IMR-90 (cell line): Measurements from ENCODE around the gene RBFOX2. TPM values are rescaled to one million over a fixed set of nuclear protein-coding genes. Genes with fewer than 3 reads are reported as not detected.

Source experiments
- ATAC-seq: fragments of 200-7000 bp; cut with Tn5 transposase; 2 replicates; pipeline ENCODE4 v1.9.1; 2020; ENCODE audit warnings: low read depth, mild to moderate bottlenecking, moderate library complexity
- BruUV-seq: library from RNA; stranded (reverse); fragments of 400-500 nt; replicated peaks from 2 replicates; lab custom pipeline; 2021; lab: Mats Ljungman, UMichigan
- CTCF ChIA-PET: fragments of 300-600 bp; formaldehyde crosslinking; extraction: SDS; loops from one replicate; lab custom pipeline; 2021; ENCODE audit warnings: antibody characterized with exemption; lab: Yijun Ruan, JAX
- POLR2A ChIA-PET: fragments of 300-600 bp; sonication (Branson Sonifier 250); formaldehyde crosslinking; loops from one replicate; lab custom pipeline; 2022; ENCODE audit warnings: antibody characterized with exemption; ENCODE audit not compliant: unreplicated experiment; lab: Charles Lee
- DNase-seq: peaks from one replicate; pipeline ENCODE4 v3.0.0; 2013
- H2AFZ ChIP-seq: replicated peaks from 2 replicates; pipeline ENCODE3; 2013; ENCODE audit warnings: low read length, mild to moderate bottlenecking; ENCODE audit not compliant: poor library complexity
- H2AK5ac ChIP-seq: 2 replicates; pipeline ENCODE4 v1.6.1; 2013; ENCODE audit warnings: low read depth, low read length, inconsistent platforms
- H2AK9ac ChIP-seq: replicated peaks from 2 replicates; pipeline ENCODE3; 2013; ENCODE audit warnings: mild to moderate bottlenecking, low read depth, low read length, moderate library complexity; ENCODE audit not compliant: poor library complexity
- H2BK120ac ChIP-seq: 2 replicates; pipeline ENCODE4 v1.6.1; 2013; ENCODE audit warnings: low read depth, low read length, inconsistent platforms
- H2BK15ac ChIP-seq: 3 replicates; pipeline ENCODE4 v1.6.1; 2013; ENCODE audit warnings: low read depth, low read length, inconsistent platforms
- H2BK20ac ChIP-seq: 2 replicates; pipeline ENCODE4 v1.6.1; 2013; ENCODE audit warnings: low read depth, mild to moderate bottlenecking, inconsistent platforms, low read length, moderate library complexity
- H2BK5ac ChIP-seq: 2 replicates; pipeline ENCODE4 v1.6.1; 2013; ENCODE audit warnings: mild to moderate bottlenecking, low read depth, low read length, inconsistent platforms; ENCODE audit not compliant: poor library complexity, severe bottlenecking
- H3K14ac ChIP-seq: replicated peaks from 2 replicates; pipeline ENCODE4 v1.6.1; 2013; ENCODE audit warnings: low read depth, low read length, inconsistent platforms
- H3K18ac ChIP-seq: 2 replicates; pipeline ENCODE4 v1.6.1; 2013; ENCODE audit warnings: low read depth, low read length, control low read depth
- H3K23ac ChIP-seq: 2 replicates; pipeline ENCODE4 v1.6.1; 2013; ENCODE audit warnings: low read depth, low read length, inconsistent platforms
- H3K27ac ChIP-seq: 2 replicates; pipeline ENCODE4 v1.5.1; 2013; ENCODE audit warnings: mild to moderate bottlenecking, control low read depth, low read length; ENCODE audit not compliant: insufficient read depth
- H3K27me3 ChIP-seq: 2 replicates; pipeline ENCODE4 v1.6.1; 2013; ENCODE audit warnings: low read length; ENCODE audit not compliant: control insufficient read depth, insufficient read depth
- H3K36me3 ChIP-seq: 2 replicates; pipeline ENCODE4 v1.6.1; 2013; ENCODE audit warnings: low read length, mixed read lengths; ENCODE audit not compliant: control insufficient read depth, insufficient read depth
- H3K4ac ChIP-seq: 2 replicates; pipeline ENCODE4 v1.6.1; 2013; ENCODE audit warnings: low read depth, low read length, inconsistent platforms
- H3K4me1 ChIP-seq: 2 replicates; pipeline ENCODE4 v1.6.1; 2013; ENCODE audit warnings: low read length, mixed read lengths; ENCODE audit not compliant: control insufficient read depth, insufficient read depth
- H3K4me2 ChIP-seq: 2 replicates; pipeline ENCODE4 v1.6.1; 2013; ENCODE audit warnings: low read depth, mild to moderate bottlenecking, control low read depth, low read length, moderate library complexity
- H3K4me3 ChIP-seq: 2 replicates; pipeline ENCODE4 v1.5.1; 2013; ENCODE audit warnings: low read depth, mild to moderate bottlenecking, control low read depth, low read length, moderate library complexity; ENCODE audit not compliant: insufficient read depth
- H3K56ac ChIP-seq: 2 replicates; pipeline ENCODE4 v1.6.1; 2013; ENCODE audit warnings: low read length, inconsistent platforms; ENCODE audit not compliant: insufficient read depth; ENCODE audit errors: extremely low read depth
- H3K79me1 ChIP-seq, 2 experiments: 2 replicates each; pipeline ENCODE4 v1.6.1; 2013; ENCODE audit warnings: low read length in 2 of 2, inconsistent platforms in 1 of 2, low read depth in 1 of 2
- H3K9ac ChIP-seq: 2 replicates; pipeline ENCODE4 v1.6.1; 2013; ENCODE audit warnings: low read depth, low read length, control low read depth
- H3K9me1 ChIP-seq: 2 replicates; pipeline ENCODE4 v1.6.1; 2013; ENCODE audit warnings: low read length, inconsistent platforms; ENCODE audit not compliant: insufficient read depth
- H3K9me3 ChIP-seq: 2 replicates; pipeline ENCODE4 v1.6.1; 2013; ENCODE audit warnings: low read length; ENCODE audit not compliant: control insufficient read depth, insufficient read depth
- H4K20me1 ChIP-seq: 2 replicates; pipeline ENCODE4 v1.6.1; 2013; ENCODE audit warnings: low read length, inconsistent platforms; ENCODE audit not compliant: insufficient read depth
- H4K5ac ChIP-seq: 2 replicates; pipeline ENCODE4 v1.6.1; 2013; ENCODE audit warnings: mild to moderate bottlenecking, low read depth, low read length, control low read depth
- H4K8ac ChIP-seq, 2 experiments: 2 replicates each; pipeline ENCODE4 v1.6.1; 2013; ENCODE audit warnings: low read depth in 2 of 2, low read length in 2 of 2, control low read depth in 1 of 2, inconsistent platforms in 1 of 2
- H4K91ac ChIP-seq: 2 replicates; pipeline ENCODE4 v1.6.1; 2013; ENCODE audit warnings: low read depth, low read length, inconsistent platforms; ENCODE audit not compliant: insufficient read depth
- BHLHE40 ChIP-seq: fragments of 150-350 bp; IDR thresholded peaks from 2 replicates; pipeline ENCODE4 v1.6.1; 2016; ENCODE audit warnings: mild to moderate bottlenecking, low read depth, low read length
- CEBPB ChIP-seq: IDR thresholded peaks from 2 replicates; pipeline ENCODE4 v1.6.1; 2012; ENCODE audit warnings: low read depth, low read length, improper control_type of control experiment
- CHD1 ChIP-seq: IDR thresholded peaks from 2 replicates; pipeline ENCODE4 v1.6.1; 2012; ENCODE audit warnings: low read depth, low read length, improper control_type of control experiment
- FOS ChIP-seq: fragments of 150-350 bp; IDR thresholded peaks from 2 replicates; pipeline ENCODE4 v1.6.1; 2016; ENCODE audit warnings: low read depth, low read length
- MAFK ChIP-seq: IDR thresholded peaks from 2 replicates; pipeline ENCODE4 v1.6.1; 2012; ENCODE audit warnings: low read depth, low read length, improper control_type of control experiment
- MAZ ChIP-seq: IDR thresholded peaks from 2 replicates; pipeline ENCODE4 v1.6.1; 2012; ENCODE audit warnings: low read depth, mild to moderate bottlenecking, low read length, improper control_type of control experiment, moderate library complexity, borderline replicate concordance
- MXI1 ChIP-seq: IDR thresholded peaks from 2 replicates; pipeline ENCODE4 v1.6.1; 2012; ENCODE audit warnings: low read depth, mild to moderate bottlenecking, low read length, moderate library complexity, borderline replicate concordance
- NFE2L2 ChIP-seq: fragments of 150-350 bp; IDR thresholded peaks from 2 replicates; pipeline ENCODE4 v1.6.1; 2016; ENCODE audit warnings: low read depth, mild to moderate bottlenecking, low read length
- POLR2A ChIP-seq: IDR thresholded peaks from 2 replicates; pipeline ENCODE4 v1.6.1; 2012; ENCODE audit warnings: mild to moderate bottlenecking, low read depth, low read length
- RAD21 ChIP-seq: IDR thresholded peaks from 2 replicates; pipeline ENCODE4 v1.6.1; 2012; ENCODE audit warnings: low read length, improper control_type of control experiment
- RCOR1 ChIP-seq: IDR thresholded peaks from 2 replicates; pipeline ENCODE4 v1.6.1; 2012; ENCODE audit warnings: mild to moderate bottlenecking, low read length, improper control_type of control experiment; ENCODE audit not compliant: insufficient replicate concordance
- RFX5 ChIP-seq: IDR thresholded peaks from 2 replicates; pipeline ENCODE4 v1.8.0; 2012; ENCODE audit warnings: low read depth, mild to moderate bottlenecking, low read length, moderate library complexity
- SMC3 ChIP-seq: fragments of 150-350 bp; IDR thresholded peaks from 2 replicates; pipeline ENCODE4 v1.6.1; 2016; ENCODE audit warnings: low read depth, mild to moderate bottlenecking, antibody characterized with exemption, low read length, moderate library complexity
- WGBS, 2 experiments: methylation state at CpG; one replicate each; pipeline versions ENCODE4 v1.1.5 to v1.1.7; 2013; ENCODE audit warnings: missing lambda C conversion rate in 2 of 2; ENCODE audit not compliant: insufficient read length in 1 of 2; ENCODE audit errors: extremely low coverage in 2 of 2; 5-methylcytosine and 5-hydroxymethylcytosine counted together
- dilution Hi-C: fragments of 300-500 bp; cut with HindIII; formaldehyde crosslinking; loops from one replicate; pipeline ENCODE4 v1.14.3; 2018; ENCODE audit warnings: low sequenced_read_pairs; ENCODE audit not compliant: unreplicated experiment
- in situ Hi-C: fragments of 300-500 bp; cut with MboI; formaldehyde crosslinking; loops from 3 replicates; pipeline ENCODE4 v1.14.3; 2019; ENCODE audit warnings: low sequenced_read_pairs, inconsistent platforms, mixed read lengths
- intact Hi-C: fragments of 100-400 bp; cut with micrococcal nuclease; formaldehyde crosslinking; loops from 2 replicates; pipeline ENCODE4 v1.10.0; 2022
- polyA plus RNA-seq, 3 experiments: library from polyadenylated mRNA; depleted of rRNA; stranded (reverse); fragments of >200 nt; gene quantifications; 2 replicates each; pipeline ENCODE4 v1.2.3, GENCODE V29; 2012; ENCODE audit warnings: low replicate concordance in 1 of 3
- total RNA-seq: library from RNA; depleted of rRNA; stranded (reverse); fragments of >200 nt; gene quantifications from 2 replicates; pipeline ENCODE4 v1.2.3, GENCODE V29; 2012
- TF ChIP-seq, protein P1 (sequence below): fragments of 150-350 bp; IDR thresholded peaks from 2 replicates; pipeline ENCODE4 v1.6.1; 2017; ENCODE audit warnings: mild to moderate bottlenecking, antibody characterized with exemption, low read length, low read depth
- TF ChIP-seq, protein P2 (sequence below): conservative IDR thresholded peaks from 2 replicates; pipeline ENCODE4 v1.5.1; 2012; ENCODE audit warnings: mild to moderate bottlenecking, low read depth, low read length, improper control_type of control experiment
- TF ChIP-seq, protein P3 (sequence below): fragments of 150-350 bp; IDR thresholded peaks from 2 replicates; pipeline ENCODE4 v1.6.1; 2016; ENCODE audit warnings: low read depth, mild to moderate bottlenecking, low read length, moderate library complexity, borderline replicate concordance

RBFOX2 gene
- total and polyA plus RNA-seq, 2 of the 4 experiments (the other 2 are of a cell fraction) = 146 to 178 TPM

DNA sequence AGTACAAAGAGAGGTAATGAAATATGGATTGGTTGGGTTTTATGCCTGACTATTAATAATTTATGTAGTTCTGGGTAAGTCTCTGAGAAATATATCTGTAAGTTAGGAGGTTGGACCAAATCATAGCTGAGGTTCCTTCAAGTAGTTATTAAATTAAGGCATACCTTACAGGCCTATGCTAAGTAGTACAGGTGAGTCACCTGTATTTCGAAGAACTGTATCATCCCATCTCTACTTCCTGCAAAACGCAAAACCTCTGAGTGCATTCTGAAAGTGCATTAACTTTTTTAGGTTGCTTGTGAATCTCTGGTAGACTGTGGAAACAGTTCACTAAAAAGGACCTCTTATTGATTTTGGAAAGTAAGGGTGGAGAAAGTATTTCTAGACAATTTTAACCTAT lies 273.9 kb downstream of the RBFOX2 start:
- peaks cover 10% of the 10 kb centered on the region for H3K9me1 ChIP-seq
- H3K36me3 ChIP-seq = peaks cover 20% of the 10 kb centered on the region
- no peak overlapping the region for H4K5ac ChIP-seq
- dilution Hi-C loops = no loop called here
- no peak overlapping the region for H3K9ac ChIP-seq
- peaks cover 4% of the 10 kb centered on the region for H3K4me1 ChIP-seq
- WGBS, 2 experiments = no CpG with 5 or more reads among the region's 2 CpGs
- CTCF ChIA-PET = no interaction called here
- H3K79me1 ChIP-seq = peaks cover 10 to 47% of the 10 kb centered on the region in 2 experiments
- BruUV-seq = no TSS peak
- H4K8ac ChIP-seq = no peak overlapping the region
- in situ Hi-C loops = no loop called here
- no peak overlapping the region for H3K23ac ChIP-seq
- no peak overlapping the region for H3K4me2 ChIP-seq
- H4K91ac ChIP-seq = no peak overlapping the region
- TF ChIP-seq SMC3 (no peak), POLR2A (no peak), MAFK (no peak), RFX5 (no peak), MXI1 (no peak), NFE2L2 (no peak), RAD21 (no peak), MAZ (no peak), CHD1 (no peak), FOS (no peak), RCOR1 (no peak), CEBPB (no peak), BHLHE40 (no peak)
- TF ChIP-seq, protein P1, sequence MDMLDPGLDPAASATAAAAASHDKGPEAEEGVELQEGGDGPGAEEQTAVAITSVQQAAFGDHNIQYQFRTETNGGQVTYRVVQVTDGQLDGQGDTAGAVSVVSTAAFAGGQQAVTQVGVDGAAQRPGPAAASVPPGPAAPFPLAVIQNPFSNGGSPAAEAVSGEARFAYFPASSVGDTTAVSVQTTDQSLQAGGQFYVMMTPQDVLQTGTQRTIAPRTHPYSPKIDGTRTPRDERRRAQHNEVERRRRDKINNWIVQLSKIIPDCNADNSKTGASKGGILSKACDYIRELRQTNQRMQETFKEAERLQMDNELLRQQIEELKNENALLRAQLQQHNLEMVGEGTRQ = no peak
- TF ChIP-seq, protein P2, sequence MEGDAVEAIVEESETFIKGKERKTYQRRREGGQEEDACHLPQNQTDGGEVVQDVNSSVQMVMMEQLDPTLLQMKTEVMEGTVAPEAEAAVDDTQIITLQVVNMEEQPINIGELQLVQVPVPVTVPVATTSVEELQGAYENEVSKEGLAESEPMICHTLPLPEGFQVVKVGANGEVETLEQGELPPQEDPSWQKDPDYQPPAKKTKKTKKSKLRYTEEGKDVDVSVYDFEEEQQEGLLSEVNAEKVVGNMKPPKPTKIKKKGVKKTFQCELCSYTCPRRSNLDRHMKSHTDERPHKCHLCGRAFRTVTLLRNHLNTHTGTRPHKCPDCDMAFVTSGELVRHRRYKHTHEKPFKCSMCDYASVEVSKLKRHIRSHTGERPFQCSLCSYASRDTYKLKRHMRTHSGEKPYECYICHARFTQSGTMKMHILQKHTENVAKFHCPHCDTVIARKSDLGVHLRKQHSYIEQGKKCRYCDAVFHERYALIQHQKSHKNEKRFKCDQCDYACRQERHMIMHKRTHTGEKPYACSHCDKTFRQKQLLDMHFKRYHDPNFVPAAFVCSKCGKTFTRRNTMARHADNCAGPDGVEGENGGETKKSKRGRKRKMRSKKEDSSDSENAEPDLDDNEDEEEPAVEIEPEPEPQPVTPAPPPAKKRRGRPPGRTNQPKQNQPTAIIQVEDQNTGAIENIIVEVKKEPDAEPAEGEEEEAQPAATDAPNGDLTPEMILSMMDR = no peak
- TF ChIP-seq, protein P3, sequence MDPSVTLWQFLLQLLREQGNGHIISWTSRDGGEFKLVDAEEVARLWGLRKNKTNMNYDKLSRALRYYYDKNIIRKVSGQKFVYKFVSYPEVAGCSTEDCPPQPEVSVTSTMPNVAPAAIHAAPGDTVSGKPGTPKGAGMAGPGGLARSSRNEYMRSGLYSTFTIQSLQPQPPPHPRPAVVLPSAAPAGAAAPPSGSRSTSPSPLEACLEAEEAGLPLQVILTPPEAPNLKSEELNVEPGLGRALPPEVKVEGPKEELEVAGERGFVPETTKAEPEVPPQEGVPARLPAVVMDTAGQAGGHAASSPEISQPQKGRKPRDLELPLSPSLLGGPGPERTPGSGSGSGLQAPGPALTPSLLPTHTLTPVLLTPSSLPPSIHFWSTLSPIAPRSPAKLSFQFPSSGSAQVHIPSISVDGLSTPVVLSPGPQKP = no peak
- H3K4me3 ChIP-seq = no peak overlapping the region
- H3K27me3 ChIP-seq = no peaks in the 10 kb centered on the region
- no peak overlapping the region for H3K14ac ChIP-seq
- no peak overlapping the region for H2BK15ac ChIP-seq
- H3K4ac ChIP-seq = no peak overlapping the region
- H3K9me3 ChIP-seq = no peaks in the 10 kb centered on the region
- H2AK9ac ChIP-seq = no peak overlapping the region
- no peak overlapping the region for H2BK120ac ChIP-seq
- no peaks in the 10 kb centered on the region for H4K20me1 ChIP-seq
- ATAC-seq (no peak), DNase-seq (no peak)
- no peak overlapping the region for H3K27ac ChIP-seq
- H2BK20ac ChIP-seq = no peak overlapping the region
- H2BK5ac ChIP-seq = no peak overlapping the region
- H3K56ac ChIP-seq = no peak overlapping the region
- POLR2A ChIA-PET = no interaction called here
- H2AFZ ChIP-seq = no peak overlapping the region
- intact Hi-C loops = no loop called here
- no peak overlapping the region for H2AK5ac ChIP-seq
- no peak overlapping the region for H3K18ac ChIP-seq
